Upper lobe of left lung (tissue), 6 donors: ENCODE data around the gene S1PR4. TPM values are rescaled to one million over a fixed set of nuclear protein-coding genes. Genes with fewer than 3 reads are reported as not detected.
A peak's percentile ranks its signal among the peaks of the same experiment; 100 is the strongest.

Source experiments
- ATAC-seq, 2 donors: fragments of 200-7000 bp; cut with Tn5 transposase; one replicate each; pipeline ENCODE4 v1.9.1; 2022; ENCODE audit warnings: mild to moderate bottlenecking in 2 of 2, moderate library complexity in 2 of 2; ENCODE audit not compliant: low FRiP score in 2 of 2
- DNase-seq, 2 donors: peaks; one replicate each; pipeline ENCODE4 v3.0.0-alpha.2; 2019 to 2020
- H3K27ac ChIP-seq, 4 donors: fragments of 200-600 bp; sonication (generic); one replicate each; pipeline ENCODE4 v1.5.1; 2016 to 2019
- H3K27me3 ChIP-seq, 4 donors: fragments of 200-600 bp; sonication (generic); one replicate each; pipeline ENCODE4 v1.5.1; 2017 to 2019
- H3K36me3 ChIP-seq, 4 donors: fragments of 200-600 bp; sonication (generic); one replicate each; pipeline ENCODE4 v1.5.1; 2016 to 2019
- H3K4me1 ChIP-seq, 4 donors: fragments of 200-600 bp; sonication (generic); one replicate each; pipeline ENCODE4 v1.5.1; 2018 to 2019
- H3K4me3 ChIP-seq, 4 donors: fragments of 200-600 bp; sonication (generic); one replicate each; pipeline ENCODE4 v1.5.1; 2017 to 2019; ENCODE audit warnings: mild to moderate bottlenecking in 2 of 4, moderate library complexity in 1 of 4
- H3K9me3 ChIP-seq, 4 donors: fragments of 200-600 bp; sonication (generic); one replicate each; pipeline ENCODE4 v1.5.1; 2018 to 2019
- EP300 ChIP-seq, 4 donors: sonication (generic); formaldehyde crosslinking; IDR thresholded peaks; one replicate each; pipeline ENCODE4 v1.5.1; 2017; ENCODE audit warnings: antibody characterized with exemption in 4 of 4, control low read depth in 2 of 4
- POLR2A ChIP-seq, 4 donors: fragments of 450-650 bp; IDR thresholded peaks; one replicate each; pipeline ENCODE4 v1.5.1; 2016 to 2017; ENCODE audit warnings: antibody characterized with exemption in 4 of 4, mild to moderate bottlenecking in 2 of 4
- POLR2AphosphoS5 ChIP-seq, 2 donors: sonication (generic); formaldehyde crosslinking; IDR thresholded peaks; one replicate each; pipeline ENCODE4 v1.5.1; 2017; ENCODE audit warnings: antibody characterized with exemption in 2 of 2
- WGBS, 2 donors: methylation state at CpG; one replicate each; pipeline ENCODE4 v1.1.5; 2017 to 2018; 5-methylcytosine and 5-hydroxymethylcytosine counted together
- total RNA-seq, 6 donors: library from RNA; depleted of rRNA in 4 of 6; stranded (reverse); fragments of >200 nt in 4 of 6; gene quantifications; one replicate each; pipeline versions ENCODE4 v1.1.0 to v1.2.1, GENCODE V29; 2016 to 2021
- TF ChIP-seq, protein P1 (sequence below), 6 experiments: fragments of 450-650 bp in 4 of 6; fragments of 200-600 bp in 2 of 6; sonication (generic) in 2 of 6; IDR thresholded peaks; one replicate each; pipeline ENCODE4 v1.5.1; 2016 to 2019; ENCODE audit warnings: antibody characterized with exemption in 6 of 6
- donor health status: DM: no; HTN: no; CAD: no; lungs with moderate emphysema.
- donor health status: DM: no; HTN: yes; CAD: no; lungs with severe emphysema.

Gene S1PR4
- total RNA-seq, 6 donors from 2014 or later = 19.1 to 41.6 (median 33.7) TPM

DNA sequence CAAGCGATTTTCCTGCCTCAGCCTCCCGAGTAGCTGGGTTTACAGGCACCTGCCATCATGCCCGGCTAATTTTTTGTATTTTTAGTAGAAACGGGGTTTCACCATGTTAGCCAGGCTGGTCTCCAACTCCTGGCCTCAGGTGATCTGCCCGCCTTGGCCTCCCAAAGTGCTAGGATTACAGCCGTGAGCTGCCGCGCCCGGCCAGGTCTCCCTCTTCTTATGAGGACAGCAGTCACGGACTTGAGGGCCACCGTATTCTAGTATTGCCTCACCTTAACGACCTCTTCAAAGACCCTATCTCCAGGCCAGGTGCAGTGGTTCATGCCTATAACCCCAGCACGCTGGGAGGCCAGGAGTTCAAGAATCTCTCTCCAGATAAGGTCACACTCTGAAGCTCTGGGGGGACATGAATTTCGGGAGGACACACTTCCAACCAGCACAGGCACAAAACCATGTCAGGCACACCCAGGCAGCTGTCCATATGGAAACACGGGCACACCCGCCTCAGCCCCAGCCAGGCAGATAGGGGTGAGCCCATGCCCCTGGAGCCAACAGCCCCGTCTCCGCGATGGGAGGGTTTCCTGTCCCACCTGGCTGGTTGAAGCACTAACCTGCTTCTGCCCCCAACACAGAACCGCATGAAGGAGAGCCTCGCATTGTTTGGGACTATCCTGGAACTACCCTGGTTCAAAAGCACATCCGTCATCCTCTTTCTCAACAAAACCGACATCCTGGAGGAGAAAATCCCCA is 21.3 kb upstream of the S1PR4 start:
- TF ChIP-seq POLR2AphosphoS5 (IDR thresholded peaks at IDR 0.05) (no peak), EP300 (IDR thresholded peaks at IDR 0.05) (no peak), POLR2A (IDR thresholded peaks at IDR 0.05) (no peak)
- TF ChIP-seq, protein P1, sequence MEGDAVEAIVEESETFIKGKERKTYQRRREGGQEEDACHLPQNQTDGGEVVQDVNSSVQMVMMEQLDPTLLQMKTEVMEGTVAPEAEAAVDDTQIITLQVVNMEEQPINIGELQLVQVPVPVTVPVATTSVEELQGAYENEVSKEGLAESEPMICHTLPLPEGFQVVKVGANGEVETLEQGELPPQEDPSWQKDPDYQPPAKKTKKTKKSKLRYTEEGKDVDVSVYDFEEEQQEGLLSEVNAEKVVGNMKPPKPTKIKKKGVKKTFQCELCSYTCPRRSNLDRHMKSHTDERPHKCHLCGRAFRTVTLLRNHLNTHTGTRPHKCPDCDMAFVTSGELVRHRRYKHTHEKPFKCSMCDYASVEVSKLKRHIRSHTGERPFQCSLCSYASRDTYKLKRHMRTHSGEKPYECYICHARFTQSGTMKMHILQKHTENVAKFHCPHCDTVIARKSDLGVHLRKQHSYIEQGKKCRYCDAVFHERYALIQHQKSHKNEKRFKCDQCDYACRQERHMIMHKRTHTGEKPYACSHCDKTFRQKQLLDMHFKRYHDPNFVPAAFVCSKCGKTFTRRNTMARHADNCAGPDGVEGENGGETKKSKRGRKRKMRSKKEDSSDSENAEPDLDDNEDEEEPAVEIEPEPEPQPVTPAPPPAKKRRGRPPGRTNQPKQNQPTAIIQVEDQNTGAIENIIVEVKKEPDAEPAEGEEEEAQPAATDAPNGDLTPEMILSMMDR (IDR thresholded peaks at IDR 0.05) = no peak
- Histone ChIP-seq H3K4me3 (no peak overlapping the region), H3K27ac (no peak overlapping the region), H3K27me3 (no peaks in the 10 kb centered on the region), H3K9me3 (no peaks in the 10 kb centered on the region), H3K4me1 (peaks cover 16 to 24% (median 21%) of the 10 kb centered on the region in 4 donors), H3K36me3 (peaks cover 0 to 16% (median under 1%) of the 10 kb centered on the region in 4 donors)
- DNase-seq = no peak
- WGBS, 2 donors = 86 to 87% methylated on average over 19 to 22 of the region's 23 CpGs
- no peak for ATAC-seq

DNA sequence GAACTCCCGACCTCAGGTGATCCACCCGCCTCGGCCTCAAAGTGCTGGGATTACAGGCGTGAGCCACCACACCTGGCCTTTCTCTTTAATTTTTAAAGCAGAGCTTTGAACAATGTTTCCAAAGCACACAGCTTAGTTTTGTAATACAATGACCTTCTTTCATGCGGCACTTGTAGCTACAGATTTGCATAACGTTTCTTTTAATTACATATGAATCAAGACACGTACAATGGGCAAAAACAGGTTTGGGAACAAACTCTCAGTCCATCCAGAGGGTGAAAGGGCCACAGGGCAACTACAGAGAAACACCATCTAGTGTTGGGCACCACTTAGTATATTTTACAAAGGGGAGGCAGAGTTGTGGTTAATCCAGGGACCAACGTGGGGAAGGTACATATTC is 19.0 kb upstream of the S1PR4 start:
- peaks cover 0 to 20% (median 0%) of the 10 kb centered on the region in 4 donors for H3K36me3 ChIP-seq
- no peaks in the 10 kb centered on the region for H3K27me3 ChIP-seq
- ATAC-seq = no peak
- H3K4me1 ChIP-seq = peaks cover 18 to 28% (median 20%) of the 10 kb centered on the region in 4 donors
- no peak overlapping the region for H3K27ac ChIP-seq
- 88 to 93% methylated on average over 8 of the region's 8 CpGs for WGBS, 2 donors
- H3K9me3 ChIP-seq = no peaks in the 10 kb centered on the region
- TF ChIP-seq, protein P1 (IDR thresholded peaks at IDR 0.05) = no peak
- TF ChIP-seq POLR2AphosphoS5 (IDR thresholded peaks at IDR 0.05) (no peak), EP300 (IDR thresholded peaks at IDR 0.05) (no peak), POLR2A (IDR thresholded peaks at IDR 0.05) (no peak)
- no peak for DNase-seq
- no peak overlapping the region for H3K4me3 ChIP-seq

DNA sequence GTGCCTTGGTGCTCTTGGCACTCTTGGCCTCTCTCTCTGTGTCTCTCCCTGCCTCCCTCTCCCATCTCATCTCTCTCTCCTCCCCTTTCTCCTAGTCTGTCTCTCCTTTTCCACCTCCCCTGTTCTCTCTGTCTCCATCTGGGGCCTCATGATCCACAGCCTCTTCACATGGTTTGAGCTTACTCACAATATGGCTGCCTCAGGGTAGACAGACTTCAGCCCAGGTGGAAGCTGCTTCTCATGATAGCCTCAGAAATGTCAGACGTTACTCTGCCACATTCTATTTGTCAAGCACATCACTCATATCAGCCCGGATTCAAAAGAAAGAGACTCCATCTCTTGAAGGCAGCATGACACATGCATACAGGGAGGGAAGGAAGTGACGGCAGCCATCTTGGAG is 18.4 kb upstream of the S1PR4 start:
- Histone ChIP-seq H3K27me3 (no peaks in the 10 kb centered on the region), H3K36me3 (peaks cover 0 to 20% (median 0%) of the 10 kb centered on the region in 4 donors), H3K27ac (no peak overlapping the region), H3K4me1 (peaks cover 12 to 23% (median 18%) of the 10 kb centered on the region in 4 donors), H3K4me3 (no peak overlapping the region), H3K9me3 (no peaks in the 10 kb centered on the region)
- DNase-seq (no peak), ATAC-seq (no peak)
- no peak for TF ChIP-seq POLR2A (IDR thresholded peaks at IDR 0.05)
- TF ChIP-seq EP300 (IDR thresholded peaks at IDR 0.05) = no peak
- WGBS, 2 donors = 84 to 87% methylated on average over 3 of the region's 3 CpGs

DNA sequence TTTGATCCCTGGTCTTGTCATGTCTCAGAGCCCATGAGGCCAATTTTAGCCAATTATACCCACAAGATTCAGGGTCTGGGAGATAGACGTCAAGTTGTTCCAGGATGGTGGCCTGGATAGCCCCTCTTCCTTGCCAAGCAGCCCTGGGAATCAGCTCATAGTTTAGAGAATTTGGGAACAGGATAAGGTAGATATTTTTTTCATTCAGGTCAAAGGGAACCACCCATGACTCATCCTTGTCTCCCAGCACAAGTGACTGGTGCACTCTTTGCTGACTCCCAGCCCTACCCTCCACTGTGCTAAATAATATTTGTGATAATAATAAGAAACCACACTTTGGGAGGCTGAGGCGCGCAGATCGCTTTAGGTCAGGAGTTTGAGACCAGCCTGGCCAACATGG is 17.1 kb upstream of the S1PR4 start:
- Histone ChIP-seq H3K4me3 (no peak overlapping the region), H3K36me3 (peaks cover 0 to 20% (median 0%) of the 10 kb centered on the region in 4 donors), H3K27me3 (no peaks in the 10 kb centered on the region), H3K27ac (peak overlapping the region in 2 of 4 donors; percentile 42 to 47), H3K9me3 (no peaks in the 10 kb centered on the region), H3K4me1 (peaks cover 6 to 15% (median 11%) of the 10 kb centered on the region in 4 donors)
- ATAC-seq = no peak
- no peak for TF ChIP-seq EP300 (IDR thresholded peaks at IDR 0.05)
- TF ChIP-seq, protein P1 (IDR thresholded peaks at IDR 0.05) = no peak
- 92 to 98% methylated on average over 4 of the region's 4 CpGs for WGBS, 2 donors
- no peak for DNase-seq

DNA sequence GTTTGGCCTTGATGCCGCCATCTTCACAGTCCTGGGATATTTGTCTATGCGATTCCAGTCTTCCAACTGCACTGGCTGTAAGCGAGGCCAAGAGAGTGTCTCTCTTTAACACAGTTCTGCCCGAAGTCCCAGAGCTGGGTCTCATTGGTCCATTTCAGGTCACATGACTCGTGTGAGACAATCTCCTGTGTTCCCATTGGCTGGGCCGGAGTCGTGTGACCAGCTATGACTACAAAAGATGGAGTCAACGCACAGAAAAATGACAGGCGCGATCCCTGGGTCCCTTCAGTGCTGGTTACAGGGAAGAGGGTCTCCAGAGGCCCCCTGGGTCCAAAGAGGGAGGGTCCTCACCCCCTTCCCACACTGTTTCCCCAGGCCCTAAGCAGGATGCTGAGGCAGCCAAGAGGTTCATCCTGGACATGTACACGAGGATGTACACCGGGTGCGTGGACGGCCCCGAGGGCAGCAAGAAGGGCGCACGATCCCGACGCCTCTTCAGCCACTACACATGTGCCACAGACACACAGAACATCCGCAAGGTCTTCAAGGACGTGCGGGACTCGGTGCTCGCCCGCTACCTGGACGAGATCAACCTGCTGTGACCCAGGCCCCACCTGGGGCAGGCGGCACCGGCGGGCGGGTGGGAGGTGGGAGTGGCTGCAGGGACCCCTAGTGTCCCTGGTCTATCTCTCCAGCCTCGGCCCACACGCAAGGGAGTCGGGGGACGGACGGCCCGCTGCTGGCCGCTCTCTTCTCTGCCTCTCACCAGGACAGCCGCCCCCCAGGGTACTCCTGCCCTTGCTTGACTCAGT is 15.9 kb upstream of the S1PR4 start:
- 73% methylated on average over 36 to 38 of the region's 38 CpGs for WGBS, 2 donors
- peaks cover 0 to 20% (median 0%) of the 10 kb centered on the region in 4 donors for H3K36me3 ChIP-seq
- peak in 1 of 2 donors; percentile 85 for DNase-seq
- H3K4me3 ChIP-seq = no peak overlapping the region
- H3K27me3 ChIP-seq = no peaks in the 10 kb centered on the region
- H3K9me3 ChIP-seq = no peaks in the 10 kb centered on the region
- no peak overlapping the region for H3K27ac ChIP-seq
- peak in 1 of 2 donors; percentile 34 for ATAC-seq
- TF ChIP-seq, protein P1 (IDR thresholded peaks at IDR 0.05) = no peak
- TF ChIP-seq EP300 (IDR thresholded peaks at IDR 0.05) (no peak), POLR2A (IDR thresholded peaks at IDR 0.05) (no peak), POLR2AphosphoS5 (IDR thresholded peaks at IDR 0.05) (no peak)
- H3K4me1 ChIP-seq = peaks cover 6 to 15% (median 11%) of the 10 kb centered on the region in 4 donors
